CD4-positive, CD25-positive, alpha-beta regulatory T cell (primary cell): Measurements from ENCODE around the gene DET1. TPM values are rescaled to one million over a fixed set of nuclear protein-coding genes. Genes with fewer than 3 reads are reported as not detected.

Experiments
- ATAC-seq, 2 donors: fragments of 150-1000 bp; cut with Tn5 transposase; one replicate each; pipeline ENCODE4 v1.10.0; 2021; ENCODE audit warnings: low read depth in 2 of 2, moderate number of reproducible peaks in 2 of 2, moderate library complexity in 1 of 2
- DNase-seq, 3 donors: peaks; one replicate each; pipeline versions ENCODE4 v3.0.0 to v3.0.0-alpha.2; 2012 to 2022; ENCODE audit warnings: mixed read lengths in 1 of 3
- H3K27ac ChIP-seq: one replicate; pipeline ENCODE4 v1.7.0; 2013; ENCODE audit warnings: mild to moderate bottlenecking, low read length; ENCODE audit not compliant: insufficient read depth, poor library complexity, severe bottlenecking
- H3K27me3 ChIP-seq: one replicate; pipeline ENCODE4 v1.7.0; 2013; ENCODE audit warnings: low read length; ENCODE audit not compliant: control insufficient read depth, insufficient read depth
- H3K36me3 ChIP-seq: one replicate; pipeline ENCODE4 v1.7.0; 2013; ENCODE audit warnings: mild to moderate bottlenecking, low read length, moderate library complexity; ENCODE audit not compliant: control insufficient read depth, insufficient read depth
- H3K4me1 ChIP-seq: 2 replicates; pipeline ENCODE4 v1.7.0; 2013; ENCODE audit warnings: mild to moderate bottlenecking, low read length; ENCODE audit not compliant: insufficient read depth, control insufficient read depth, poor library complexity, severe bottlenecking
- H3K4me3 ChIP-seq: one replicate; pipeline ENCODE4 v1.7.0; 2013; ENCODE audit warnings: low read depth, mild to moderate bottlenecking, low read length, moderate library complexity
- H3K9me3 ChIP-seq, 2 experiments: 1 replicate in 1 of 2; 2 replicates in 1 of 2; pipeline ENCODE4 v1.7.0; 2013; ENCODE audit warnings: low read length in 2 of 2, mild to moderate bottlenecking in 1 of 2, moderate library complexity in 1 of 2; ENCODE audit not compliant: control insufficient read depth in 2 of 2
- H3K27ac Mint-ChIP-seq, 3 donors: one replicate each; pipeline ENCODE4 v1.8.0; 2020 to 2022; ENCODE audit warnings: mild to moderate bottlenecking in 3 of 3, mixed read lengths in 3 of 3, moderate library complexity in 2 of 3
- H3K27me3 Mint-ChIP-seq: one replicate; pipeline ENCODE4 v1.8.0; 2022; ENCODE audit warnings: mild to moderate bottlenecking, mixed read lengths
- H3K36me3 Mint-ChIP-seq: one replicate; pipeline ENCODE4 v1.8.0; 2020; ENCODE audit warnings: mixed read lengths
- H3K4me1 Mint-ChIP-seq, 4 donors: one replicate each; pipeline ENCODE4 v1.8.0; 2020 to 2022; ENCODE audit warnings: mixed read lengths in 4 of 4, mild to moderate bottlenecking in 1 of 4
- H3K4me3 Mint-ChIP-seq, 4 donors: one replicate each; pipeline ENCODE4 v1.8.0; 2020 to 2022; ENCODE audit warnings: mild to moderate bottlenecking in 4 of 4, mixed read lengths in 4 of 4, moderate library complexity in 3 of 4
- H3K9me3 Mint-ChIP-seq, 7 donors: one replicate each; pipeline ENCODE4 v1.8.0; 2020 to 2022; ENCODE audit warnings: mixed read lengths in 7 of 7, mild to moderate bottlenecking in 3 of 7, moderate library complexity in 2 of 7
- polyA plus RNA-seq, 4 donors: library from polyadenylated mRNA; unstranded; fragments of 300-500 nt; fragmentation: Illumina TruSeq; gene quantifications; one replicate each; pipeline ENCODE4 v1.2.3, GENCODE V29; 2021
- total RNA-seq: library from RNA; stranded (reverse); gene quantifications from one replicate; pipeline ENCODE4 v1.2.3, GENCODE V29; 2022

Gene DET1
- total and polyA plus RNA-seq, 5 donors from 2014 or later: 1.0 to 4.6 (median 2.0) TPM

GRCh38 chr15:88539441-88539840 is 7.0 kb downstream of the DET1 start:
- H3K27ac ChIP-seq: no peak overlapping the region
- no peaks in the 10 kb centered on the region for H3K27me3 Mint-ChIP-seq
- no peaks in the 10 kb centered on the region for H3K27me3 ChIP-seq
- no peak overlapping the region for H3K4me3 ChIP-seq
- no peak for DNase-seq
- peaks cover 22% of the 10 kb centered on the region for H3K36me3 Mint-ChIP-seq
- no peak overlapping the region for H3K27ac Mint-ChIP-seq
- H3K9me3 Mint-ChIP-seq: peaks cover 0 to 9% (median under 1%) of the 10 kb centered on the region in 7 donors
- H3K4me1 Mint-ChIP-seq: peaks cover 0 to 14% (median 3%) of the 10 kb centered on the region in 4 donors
- ATAC-seq: no peak
- no peak overlapping the region for H3K4me3 Mint-ChIP-seq
- H3K4me1 ChIP-seq: no peaks in the 10 kb centered on the region
- no peaks in the 10 kb centered on the region for H3K36me3 ChIP-seq
- no peaks in the 10 kb centered on the region for H3K9me3 ChIP-seq

- Histone ChIP-seq H3K9me3 (no peaks in the 10 kb centered on the region), H3K27ac (no peak overlapping the region), H3K4me1 (no peaks in the 10 kb centered on the region), H3K4me3 (no peak overlapping the region), H3K27me3 (no peaks in the 10 kb centered on the region), H3K36me3 (no peaks in the 10 kb centered on the region)
- peaks cover 0 to 11% (median 3%) of the 10 kb centered on the region in 7 donors for H3K9me3 Mint-ChIP-seq
- peaks cover 0 to 14% (median 4%) of the 10 kb centered on the region in 4 donors for H3K4me1 Mint-ChIP-seq
- peaks cover 26% of the 10 kb centered on the region for H3K36me3 Mint-ChIP-seq
- DNase-seq (no peak), ATAC-seq (no peak)
- no peaks in the 10 kb centered on the region for H3K27me3 Mint-ChIP-seq
- H3K4me3 Mint-ChIP-seq: no peak overlapping the region
- H3K27ac Mint-ChIP-seq: no peak overlapping the region
Measured at GRCh38 chr15:88538972-88539371, 7.5 kb downstream of the DET1 start.

- peaks cover 0 to 10% (median 4%) of the 10 kb centered on the region in 4 donors for H3K4me1 Mint-ChIP-seq
- DNase-seq (no peak), ATAC-seq (no peak)
- no peaks in the 10 kb centered on the region for H3K36me3 ChIP-seq
- no peak overlapping the region for H3K4me3 Mint-ChIP-seq
- no peak overlapping the region for H3K27ac Mint-ChIP-seq
- no peak overlapping the region for H3K4me3 ChIP-seq
- no peak overlapping the region for H3K27ac ChIP-seq
- no peaks in the 10 kb centered on the region for H3K4me1 ChIP-seq
- H3K36me3 Mint-ChIP-seq: peaks cover 34% of the 10 kb centered on the region
- H3K27me3 Mint-ChIP-seq: no peaks in the 10 kb centered on the region
- H3K9me3 Mint-ChIP-seq: peaks cover 0 to 15% (median 3%) of the 10 kb centered on the region in 7 donors
- H3K27me3 ChIP-seq: no peaks in the 10 kb centered on the region
- H3K9me3 ChIP-seq: no peaks in the 10 kb centered on the region
Measured at GRCh38 chr15:88537591-88538317, 8.7 kb downstream of the DET1 start.

GRCh38 chr15:88535607-88536313 is 10.7 kb downstream of the DET1 start:
- Mint-ChIP-seq H3K36me3 (peaks cover 40% of the 10 kb centered on the region), H3K27ac (peak overlapping the region in 2 of 3 donors; percentile 39 to 63), H3K4me3 (no peak overlapping the region), H3K27me3 (no peaks in the 10 kb centered on the region), H3K9me3 (peaks cover 0 to 15% (median 3%) of the 10 kb centered on the region in 7 donors), H3K4me1 (peaks cover 0 to 11% (median 4%) of the 10 kb centered on the region in 4 donors)
- no peak for ATAC-seq
- H3K9me3 ChIP-seq: no peaks in the 10 kb centered on the region
- no peaks in the 10 kb centered on the region for H3K4me1 ChIP-seq
- DNase-seq: no peak
- no peaks in the 10 kb centered on the region for H3K27me3 ChIP-seq
- peaks cover 8% of the 10 kb centered on the region for H3K36me3 ChIP-seq
- no peak overlapping the region for H3K27ac ChIP-seq
- no peak overlapping the region for H3K4me3 ChIP-seq

GRCh38 chr15:88535100-88535499 is 11.4 kb downstream of the DET1 start:
- no peak for ATAC-seq

GRCh38 chr15:88533376-88533775 is 13.1 kb downstream of the DET1 start:
- no peak for ATAC-seq
- Histone ChIP-seq H3K4me1 (no peaks in the 10 kb centered on the region), H3K9me3 (no peaks in the 10 kb centered on the region), H3K36me3 (peaks cover 16% of the 10 kb centered on the region), H3K4me3 (no peak overlapping the region), H3K27me3 (no peaks in the 10 kb centered on the region), H3K27ac (no peak overlapping the region)
- Mint-ChIP-seq H3K9me3 (peaks cover 0 to 15% (median 3%) of the 10 kb centered on the region in 7 donors), H3K4me3 (no peak overlapping the region), H3K27me3 (no peaks in the 10 kb centered on the region), H3K4me1 (peaks cover 0 to 13% (median 2%) of the 10 kb centered on the region in 4 donors), H3K36me3 (peaks cover 60% of the 10 kb centered on the region), H3K27ac (no peak overlapping the region)
- DNase-seq: no peak

More at GRCh38 chr15:88535100-88535499, 11.4 kb downstream of the DET1 start:
- H3K9me3 ChIP-seq: no peaks in the 10 kb centered on the region
- no peak overlapping the region for H3K27ac ChIP-seq
- peaks cover 12% of the 10 kb centered on the region for H3K36me3 ChIP-seq
- peaks cover 0 to 15% (median 4%) of the 10 kb centered on the region in 4 donors for H3K4me1 Mint-ChIP-seq
- H3K4me3 Mint-ChIP-seq: no peak overlapping the region
- no peaks in the 10 kb centered on the region for H3K27me3 Mint-ChIP-seq
- no peaks in the 10 kb centered on the region for H3K27me3 ChIP-seq
- H3K4me1 ChIP-seq: no peaks in the 10 kb centered on the region
- peak overlapping the region in 1 of 3 donors; percentile 63 for H3K27ac Mint-ChIP-seq
- peaks cover 46% of the 10 kb centered on the region for H3K36me3 Mint-ChIP-seq
- H3K4me3 ChIP-seq: no peak overlapping the region
- DNase-seq: no peak
- H3K9me3 Mint-ChIP-seq: peaks cover 0 to 15% (median 3%) of the 10 kb centered on the region in 7 donors

GRCh38 chr15:88529021-88529630 is 17.4 kb downstream of the DET1 start:
- ATAC-seq: no peak
- H3K36me3 Mint-ChIP-seq: peaks cover 69% of the 10 kb centered on the region
- no peak for DNase-seq
- H3K27me3 Mint-ChIP-seq: no peaks in the 10 kb centered on the region
- no peak overlapping the region for H3K27ac Mint-ChIP-seq
- H3K4me3 ChIP-seq: no peak overlapping the region
- H3K9me3 Mint-ChIP-seq: peaks cover 0 to 5% (median 0%) of the 10 kb centered on the region in 7 donors
- no peaks in the 10 kb centered on the region for H3K9me3 ChIP-seq
- H3K4me1 Mint-ChIP-seq: peaks cover 0 to 6% (median 2%) of the 10 kb centered on the region in 4 donors
- no peak overlapping the region for H3K27ac ChIP-seq
- H3K27me3 ChIP-seq: no peaks in the 10 kb centered on the region
- no peaks in the 10 kb centered on the region for H3K4me1 ChIP-seq
- no peak overlapping the region for H3K4me3 Mint-ChIP-seq
- H3K36me3 ChIP-seq: peaks cover 32% of the 10 kb centered on the region
